OCI-LY1 (cell line): Measurements from ENCODE around the gene GABBR1.

Experiments
- H2AFZ ChIP-seq: fragments of 200-600 bp; sonication (generic), shearing (Covaris generic); 2 replicates; pipeline ENCODE4 v1.6.0; 2014; ENCODE audit warnings: antibody characterized with exemption, mild to moderate bottlenecking, low read length
- H3F3A ChIP-seq: fragments of 200-600 bp; sonication (generic), shearing (Covaris generic); 2 replicates; pipeline ENCODE4 v1.6.0; 2014; ENCODE audit warnings: mild to moderate bottlenecking, antibody characterized with exemption, low read length, moderate library complexity; ENCODE audit not compliant: insufficient read depth
- H3K27ac ChIP-seq: fragments of 200-600 bp; sonication (generic); 2 replicates; pipeline ENCODE4 v1.5.1; 2014; ENCODE audit warnings: low read length, mixed run types, mild to moderate bottlenecking, low read depth; ENCODE audit not compliant: poor library complexity, severe bottlenecking
- H3K27me3 ChIP-seq: fragments of 200-600 bp; sonication (generic); 2 replicates; pipeline ENCODE4 v1.6.0; 2014; ENCODE audit warnings: antibody characterized with exemption, mild to moderate bottlenecking, low read length, moderate library complexity; ENCODE audit not compliant: insufficient read depth
- H3K36me3 ChIP-seq: fragments of 200-600 bp; sonication (generic); 2 replicates; pipeline ENCODE4 v1.6.1; 2014; ENCODE audit warnings: mild to moderate bottlenecking, antibody characterized with exemption, low read length, moderate library complexity, mixed read lengths; ENCODE audit not compliant: insufficient read depth
- H3K4me1 ChIP-seq: fragments of 200-600 bp; sonication (generic); 2 replicates; pipeline ENCODE4 v1.5.1; 2014; ENCODE audit warnings: mild to moderate bottlenecking, low read length, moderate library complexity; ENCODE audit not compliant: insufficient read depth, severe bottlenecking
- H3K4me2 ChIP-seq: fragments of 200-600 bp; sonication (generic), shearing (Covaris generic); 2 replicates; pipeline ENCODE4 v1.6.1; 2014; ENCODE audit warnings: low read length
- H3K4me3 ChIP-seq: fragments of 200-600 bp; sonication (generic); 2 replicates; pipeline ENCODE4 v1.5.1; 2014; ENCODE audit warnings: low read length, low read depth, mild to moderate bottlenecking, mixed read lengths; ENCODE audit not compliant: poor library complexity, severe bottlenecking
- H3K79me2 ChIP-seq: fragments of 200-600 bp; shearing (Covaris generic); 2 replicates; pipeline ENCODE4 v1.6.1; 2016; ENCODE audit warnings: mixed run types, low read length, mixed read lengths; ENCODE audit not compliant: insufficient read depth
- H3K9ac ChIP-seq: fragments of 200-600 bp; sonication (generic), shearing (Covaris generic); 2 replicates; pipeline ENCODE4 v1.6.1; 2014; ENCODE audit warnings: mild to moderate bottlenecking, low read length, mixed read lengths
- H3K9me2 ChIP-seq: fragments of 200-600 bp; sonication (generic), shearing (Covaris generic); 2 replicates; pipeline ENCODE4 v1.6.1; 2014; ENCODE audit warnings: low read depth, mild to moderate bottlenecking, low read length, mixed read lengths
- H3K9me3 ChIP-seq: fragments of 200-600 bp; shearing (Covaris generic); 2 replicates; pipeline ENCODE4 v1.6.1; 2014; ENCODE audit warnings: low read length, mixed read lengths
- H4K20me1 ChIP-seq: fragments of 200-600 bp; sonication (generic), shearing (Covaris generic); 2 replicates; pipeline ENCODE4 v1.6.0; 2016; ENCODE audit warnings: mild to moderate bottlenecking, low read length; ENCODE audit not compliant: insufficient read depth
- EZH2 ChIP-seq: fragments of 200-600 bp; sonication (generic), shearing (Covaris generic); IDR thresholded peaks from 2 replicates; pipeline ENCODE4 v1.8.0; 2017; ENCODE audit warnings: borderline replicate concordance, mixed run types, mild to moderate bottlenecking, antibody characterized with exemption, low read length, moderate library complexity, mixed read lengths
- TF ChIP-seq, protein P1 (sequence below): fragments of 200-600 bp; sonication (generic), shearing (Covaris generic); IDR thresholded peaks from 2 replicates; pipeline ENCODE4 v1.5.1; 2017; ENCODE audit warnings: mild to moderate bottlenecking, antibody characterized with exemption, low read length, moderate library complexity, mixed read lengths

Gene GABBR1

DNA sequence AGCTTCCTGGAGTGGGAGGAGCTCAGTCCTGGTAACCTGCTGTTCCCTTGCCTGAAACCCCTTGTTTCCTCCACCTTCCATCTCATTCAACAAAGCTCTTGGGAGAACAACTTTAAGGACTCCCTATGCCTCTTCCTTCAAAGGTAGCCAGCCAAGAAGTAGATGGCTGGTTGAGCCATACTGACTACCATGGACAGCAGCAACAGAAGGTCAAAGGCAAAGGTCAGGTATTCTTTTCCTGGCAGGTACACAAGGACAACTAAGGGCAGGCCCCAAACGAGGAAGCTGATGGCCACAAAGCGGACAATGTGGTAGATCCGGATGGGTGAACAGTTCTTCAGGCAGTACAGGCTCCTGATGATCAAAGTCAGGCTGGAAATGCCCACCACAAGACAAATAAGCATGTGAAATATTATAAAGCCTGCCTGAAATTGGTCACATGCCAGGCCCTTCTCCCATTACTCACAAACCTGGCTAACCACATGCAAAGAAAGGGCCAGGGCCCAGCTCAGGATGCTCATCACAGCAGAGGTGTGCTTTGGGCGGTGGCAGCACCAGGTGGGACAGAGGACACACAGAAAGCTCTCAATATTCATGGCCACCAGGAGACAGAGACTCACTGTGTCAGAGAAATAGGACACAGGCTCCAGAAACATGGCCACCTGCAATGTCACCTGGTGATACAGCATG is 95.1 kb downstream of the GABBR1 start:
- Histone ChIP-seq H3K9me3 (no peaks in the 10 kb centered on the region), H3K27ac (no peak overlapping the region), H3K9ac (no peak overlapping the region), H3K79me2 (no peaks in the 10 kb centered on the region), H2AFZ (no peak overlapping the region), H3K36me3 (no peaks in the 10 kb centered on the region), H3K9me2 (no peaks in the 10 kb centered on the region), H3K4me3 (no peak overlapping the region), H3F3A (no peaks in the 10 kb centered on the region), H3K4me1 (no peaks in the 10 kb centered on the region), H4K20me1 (no peaks in the 10 kb centered on the region), H3K27me3 (no peaks in the 10 kb centered on the region), H3K4me2 (no peak overlapping the region)
- TF ChIP-seq EZH2, result no peak
- TF ChIP-seq, protein P1, sequence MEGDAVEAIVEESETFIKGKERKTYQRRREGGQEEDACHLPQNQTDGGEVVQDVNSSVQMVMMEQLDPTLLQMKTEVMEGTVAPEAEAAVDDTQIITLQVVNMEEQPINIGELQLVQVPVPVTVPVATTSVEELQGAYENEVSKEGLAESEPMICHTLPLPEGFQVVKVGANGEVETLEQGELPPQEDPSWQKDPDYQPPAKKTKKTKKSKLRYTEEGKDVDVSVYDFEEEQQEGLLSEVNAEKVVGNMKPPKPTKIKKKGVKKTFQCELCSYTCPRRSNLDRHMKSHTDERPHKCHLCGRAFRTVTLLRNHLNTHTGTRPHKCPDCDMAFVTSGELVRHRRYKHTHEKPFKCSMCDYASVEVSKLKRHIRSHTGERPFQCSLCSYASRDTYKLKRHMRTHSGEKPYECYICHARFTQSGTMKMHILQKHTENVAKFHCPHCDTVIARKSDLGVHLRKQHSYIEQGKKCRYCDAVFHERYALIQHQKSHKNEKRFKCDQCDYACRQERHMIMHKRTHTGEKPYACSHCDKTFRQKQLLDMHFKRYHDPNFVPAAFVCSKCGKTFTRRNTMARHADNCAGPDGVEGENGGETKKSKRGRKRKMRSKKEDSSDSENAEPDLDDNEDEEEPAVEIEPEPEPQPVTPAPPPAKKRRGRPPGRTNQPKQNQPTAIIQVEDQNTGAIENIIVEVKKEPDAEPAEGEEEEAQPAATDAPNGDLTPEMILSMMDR, result no peak

DNA sequence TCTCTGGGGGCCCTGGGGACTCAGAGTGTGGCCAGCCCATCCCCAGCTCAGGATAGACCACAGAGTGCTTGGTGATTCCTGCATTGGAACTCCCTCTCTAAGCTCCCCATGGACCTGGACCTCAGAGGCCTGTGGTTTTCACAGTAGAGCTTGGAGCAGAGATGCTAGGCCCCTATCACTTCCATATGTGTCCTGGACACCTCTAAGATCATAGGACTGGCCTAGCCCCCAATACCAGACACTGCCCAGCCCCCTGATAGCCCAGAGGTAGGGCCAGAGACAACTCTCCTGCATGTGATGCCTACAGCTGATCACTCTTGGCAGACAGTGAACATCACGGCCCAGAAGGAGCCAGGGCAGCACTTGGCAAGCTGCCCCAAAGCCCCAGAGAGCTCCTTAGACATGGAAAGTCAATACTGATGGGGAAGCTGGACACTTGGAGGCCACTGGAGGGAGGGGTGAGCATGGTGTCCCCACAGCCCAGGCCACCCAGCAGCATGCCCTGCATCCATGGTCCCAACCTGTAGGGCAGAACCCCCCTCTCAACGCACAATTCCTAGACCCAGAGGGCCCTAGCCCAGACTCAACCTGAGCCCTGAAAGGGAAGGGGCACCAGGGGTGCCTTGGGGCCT is 100.5 kb downstream of the GABBR1 start:
- H2AFZ ChIP-seq, result no peak overlapping the region
- no peaks in the 10 kb centered on the region for H3K4me1 ChIP-seq
- no peak overlapping the region for H3K4me2 ChIP-seq
- no peaks in the 10 kb centered on the region for H3K27me3 ChIP-seq
- no peaks in the 10 kb centered on the region for H3K9me3 ChIP-seq
- H3K9me2 ChIP-seq, result no peaks in the 10 kb centered on the region
- H3K27ac ChIP-seq, result no peak overlapping the region
- TF ChIP-seq EZH2, result no peak
- TF ChIP-seq, protein P1, result no peak
- no peak overlapping the region for H3K4me3 ChIP-seq
- no peak overlapping the region for H3K9ac ChIP-seq
- no peaks in the 10 kb centered on the region for H4K20me1 ChIP-seq
- no peaks in the 10 kb centered on the region for H3K79me2 ChIP-seq
- no peaks in the 10 kb centered on the region for H3K36me3 ChIP-seq
- H3F3A ChIP-seq, result no peaks in the 10 kb centered on the region

DNA sequence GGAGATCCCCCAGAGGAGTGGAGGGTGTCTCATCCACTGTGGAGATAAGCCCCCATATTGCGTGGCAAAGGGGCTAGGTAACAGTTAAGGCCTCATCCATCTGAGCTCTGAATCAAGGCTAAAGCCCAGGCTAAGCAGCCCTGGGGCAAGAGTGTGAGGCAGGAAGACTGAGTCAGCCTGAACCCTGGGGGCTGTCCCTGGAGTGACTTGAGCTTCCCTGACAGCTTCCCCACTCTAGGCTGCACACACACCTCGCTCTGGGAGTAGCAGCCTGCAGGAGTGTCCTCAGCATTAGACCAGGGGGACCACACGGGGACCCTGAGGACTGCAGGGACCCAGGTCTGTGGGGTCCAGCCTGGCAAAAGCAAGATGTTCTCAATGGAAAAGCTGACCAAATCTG is 101.3 kb downstream of the GABBR1 start:
- H3K9me3 ChIP-seq, result no peaks in the 10 kb centered on the region
- no peaks in the 10 kb centered on the region for H3K27me3 ChIP-seq
- no peaks in the 10 kb centered on the region for H3F3A ChIP-seq
- H3K4me3 ChIP-seq, result no peak overlapping the region
- no peaks in the 10 kb centered on the region for H3K9me2 ChIP-seq
- no peak overlapping the region for H3K9ac ChIP-seq
- no peaks in the 10 kb centered on the region for H3K4me1 ChIP-seq
- TF ChIP-seq EZH2, result no peak
- TF ChIP-seq, protein P1, result no peak
- H3K79me2 ChIP-seq, result no peaks in the 10 kb centered on the region
- no peaks in the 10 kb centered on the region for H3K36me3 ChIP-seq
- no peak overlapping the region for H3K4me2 ChIP-seq
- H3K27ac ChIP-seq, result no peak overlapping the region
- no peak overlapping the region for H2AFZ ChIP-seq
- H4K20me1 ChIP-seq, result no peaks in the 10 kb centered on the region
